ENCODE data around the gene PAQR9. TPM values are rescaled to one million over a fixed set of nuclear protein-coding genes. Genes with fewer than 3 reads are reported as not detected.

Gene PAQR9
- total and polyA plus RNA-seq, 9 of the 15 experiments (the other 6 are each of a cell fraction or from before 2014, with no cell fraction given): 0.04 to 0.58 (median 0.22) TPM

GRCh38 chr3:142983318-142983717 lies 19.8 kb upstream of the PAQR9 start:
- Histone ChIP-seq H3K9ac (ENCODE audit: insufficient read depth in 1 of 2, low read depth in 2 of 2, low read length in 2 of 2) (no peak overlapping the region), H3K4me1 (replicated peaks in 1 of 2; ENCODE audit: control insufficient read depth in 2 of 2, insufficient read depth in 2 of 2, low read length in 2 of 2) (peaks cover 0 to 36% of the 10 kb centered on the region in 2 experiments; a peak in 3 of 5 replicates), H3K27me3 (ENCODE audit: control insufficient read depth in 2 of 2, insufficient read depth in 2 of 2, low read length in 2 of 2) (no peaks in the 10 kb centered on the region), H2AFZ (ENCODE audit: low read depth, low read length) (no peak overlapping the region), H3K79me2 (ENCODE audit: control insufficient read depth, insufficient read depth, low read length) (no peaks in the 10 kb centered on the region), H3K36me3 (ENCODE audit: control insufficient read depth, insufficient read depth, low read length) (no peaks in the 10 kb centered on the region), H3K9me1 (ENCODE audit: control insufficient read depth, insufficient read depth, low read length) (no peaks in the 10 kb centered on the region), H3K4me2 (ENCODE audit: insufficient read depth, low read length) (no peak overlapping the region), H3K27ac (ENCODE audit: extremely low read depth, low read depth, low read length) (no peak overlapping the region), H3K4me3 (no peak overlapping the region), H4K20me1 (replicated peaks; ENCODE audit: control insufficient read depth, insufficient read depth, low read length) (no peaks in the 10 kb centered on the region), H3K9me3 (replicated peaks; ENCODE audit: control insufficient read depth, insufficient read depth, low read depth, low read length) (no peaks in the 10 kb centered on the region)
- no peak for FAIRE-seq
- ChIA-PET POLR2A (interaction anchor here (0.5 to 0.8 kb wide), 4 partner anchors 8 to 1090 kb away, joined by 3 to 4 read pairs (median 4); no protein-coding TSS in a partner anchor), CTCF (ENCODE audit: low intra/inter-chr PET ratio) (no interaction called here)
- intact Hi-C loops (cut with micrococcal nuclease): no loop called here
- BruUV-seq (replicated peaks): no TSS peak
- TF ChIP-seq RBBP5 (IDR thresholded peaks at IDR 0.05; ENCODE audit: borderline replicate concordance, insufficient read depth, low read length, poor library complexity, severe bottlenecking) (no peak), HMG20B (CRISPR knock-in tag; IDR thresholded peaks at IDR 0.05) (no peak), ZFP91 (CRISPR knock-in tag; IDR thresholded peaks at IDR 0.05) (no peak), ZBTB43 (CRISPR knock-in tag; IDR thresholded peaks at IDR 0.05) (no peak), ZNF589 (CRISPR knock-in tag; IDR thresholded peaks at IDR 0.05; ENCODE audit: low read depth) (no peak), CEBPB (tag; IDR thresholded peaks at IDR 0.05) (no peak)
- TF ChIP-seq, protein P1, sequence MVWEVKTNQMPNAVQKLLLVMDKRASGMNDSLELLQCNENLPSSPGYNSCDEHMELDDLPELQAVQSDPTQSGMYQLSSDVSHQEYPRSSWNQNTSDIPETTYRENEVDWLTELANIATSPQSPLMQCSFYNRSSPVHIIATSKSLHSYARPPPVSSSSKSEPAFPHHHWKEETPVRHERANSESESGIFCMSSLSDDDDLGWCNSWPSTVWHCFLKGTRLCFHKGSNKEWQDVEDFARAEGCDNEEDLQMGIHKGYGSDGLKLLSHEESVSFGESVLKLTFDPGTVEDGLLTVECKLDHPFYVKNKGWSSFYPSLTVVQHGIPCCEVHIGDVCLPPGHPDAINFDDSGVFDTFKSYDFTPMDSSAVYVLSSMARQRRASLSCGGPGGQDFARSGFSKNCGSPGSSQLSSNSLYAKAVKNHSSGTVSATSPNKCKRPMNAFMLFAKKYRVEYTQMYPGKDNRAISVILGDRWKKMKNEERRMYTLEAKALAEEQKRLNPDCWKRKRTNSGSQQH (CRISPR knock-in tag; IDR thresholded peaks at IDR 0.05): no peak
- DNase-seq (ENCODE audit: extremely low read depth in 1 of 4, low spot score in 3 of 4): no peak
- no peak for ATAC-seq
- in situ Hi-C loops (cut with MboI): loop anchor here (5.0 kb wide), 1 partner anchor 51 kb away; no protein-coding TSS in a partner anchor
- WGBS (ENCODE audit: insufficient coverage, low coverage, missing lambda C conversion rate): 86% methylated on average over 2 of the region's 2 CpGs

Data from K562 (cell line).